HG03095 (cell line): ENCODE results near the gene PRPF31.

Experiments used
- ATAC-seq: cut with Tn5 transposase; IDR thresholded peaks from one replicate; pipeline ENCODE4 v1.9.1; 2021; ENCODE audit warnings: moderate library complexity; ENCODE audit not compliant: unreplicated experiment

The PRPF31 gene

GRCh38 chr19:54138489-54139256, 23.1 kb downstream of the PRPF31 start:
- no peak for ATAC-seq

GRCh38 chr19:54141356-54141755, 25.8 kb downstream of the PRPF31 start:
- no peak for ATAC-seq

- no peak for ATAC-seq
These were observed 26.7 kb downstream of the PRPF31 start for GRCh38 chr19:54142166-54142780.

GRCh38 chr19:54145541-54146158, 30.1 kb downstream of the PRPF31 start:
- no peak for ATAC-seq

GRCh38 chr19:54147676-54148075, 32.1 kb downstream of the PRPF31 start:
- no peak for ATAC-seq

GRCh38 chr19:54148158-54148557, 32.6 kb downstream of the PRPF31 start:
- ATAC-seq: no peak

- no peak for ATAC-seq
These were observed 33.7 kb downstream of the PRPF31 start for GRCh38 chr19:54149021-54149812.

GRCh38 chr19:54151362-54152035, 35.9 kb downstream of the PRPF31 start:
- no peak for ATAC-seq

GRCh38 chr19:54152267-54152666, 36.7 kb downstream of the PRPF31 start:
- ATAC-seq: no peak

GRCh38 chr19:54152878-54153524, 37.4 kb downstream of the PRPF31 start:
- no peak for ATAC-seq

GRCh38 chr19:54153731-54154326, 38.3 kb downstream of the PRPF31 start:
- no peak for ATAC-seq

- ATAC-seq: no peak
These were observed 39.2 kb downstream of the PRPF31 start for GRCh38 chr19:54154603-54155345.

GRCh38 chr19:54155694-54156093, 40.1 kb downstream of the PRPF31 start:
- ATAC-seq: no peak

- no peak for ATAC-seq
These were observed 40.9 kb downstream of the PRPF31 start for GRCh38 chr19:54156490-54156889.

GRCh38 chr19:54156953-54157352, 41.4 kb downstream of the PRPF31 start:
- ATAC-seq: no peak

- no peak for ATAC-seq
These were observed 43.3 kb downstream of the PRPF31 start for GRCh38 chr19:54158812-54159351.

GRCh38 chr19:54159352-54160181, 44.0 kb downstream of the PRPF31 start, which contains the start of gene LENG1:
Gene LENG1, minus strand, starts transcription at chr19:54159721. Its CDS starts 26 bp downstream, at chr19:54159695.
- peak; percentile 84 for ATAC-seq
